ENCODE results near the gene MUC6. TPM values are rescaled to one million over a fixed set of nuclear protein-coding genes. Genes with fewer than 3 reads are reported as not detected.

The MUC6 gene
- total and polyA plus RNA-seq, 12 donors: 0.01 to 0.07 TPM; not detected in 10

- intact Hi-C loops (cut with DNase I): no loop called here
- no peaks in the 10 kb centered on the region for H3K9me3 ChIP-seq
- WGBS, 2 donors: 76 to 86% methylated on average over 9 of the region's 9 CpGs
- ATAC-seq (peak in 3 of 8 donors; percentile 2 to 8 (median 4)), DNase-seq (no peak)
- H3K27me3 ChIP-seq: peaks cover 0 to 25% (median 0%) of the 10 kb centered on the region in 7 donors
- peak overlapping the region in 4 of 10 donors; percentile 19 to 41 (median 32) for H3K27ac ChIP-seq
- no peak for TF ChIP-seq CTCF (IDR thresholded peaks at IDR 0.05)
- no peaks in the 10 kb centered on the region for H3K36me3 ChIP-seq
- H3K4me1 ChIP-seq: peaks cover 4 to 27% (median 15%) of the 10 kb centered on the region in 9 donors
- no peak overlapping the region for H3K4me3 ChIP-seq
Observed at GRCh38 chr11:1072821-1073231, 36.3 kb upstream of the MUC6 start.

GRCh38 chr11:1072116-1072820 is 35.8 kb upstream of the MUC6 start:
- H3K36me3 ChIP-seq: no peaks in the 10 kb centered on the region

GRCh38 chr11:1071571-1072115 is 35.1 kb upstream of the MUC6 start:
- WGBS, 2 donors: 58 to 73% methylated on average over 21 of the region's 21 CpGs
- Histone ChIP-seq H3K9me3 (no peaks in the 10 kb centered on the region), H3K36me3 (no peaks in the 10 kb centered on the region), H3K4me1 (peaks cover 4 to 27% (median 15%) of the 10 kb centered on the region in 9 donors), H3K27ac (peak overlapping the region in 2 of 10 donors; percentile 36 to 43), H3K27me3 (peaks cover 0 to 16% (median 0%) of the 10 kb centered on the region in 7 donors), H3K4me3 (no peak overlapping the region)
- no peak for TF ChIP-seq CTCF (IDR thresholded peaks at IDR 0.05)
- intact Hi-C loops (cut with DNase I): no loop called here
- ATAC-seq (peak in 5 of 8 donors; percentile 4 to 35 (median 6)), DNase-seq (peak in 1 of 2 donors; percentile 15)

More at GRCh38 chr11:1072116-1072820, 35.8 kb upstream of the MUC6 start:
- peaks cover 4 to 27% (median 15%) of the 10 kb centered on the region in 9 donors for H3K4me1 ChIP-seq
- peak overlapping the region in 4 of 10 donors; percentile 26 to 43 (median 38) for H3K27ac ChIP-seq
- DNase-seq (peak; percentile 18 to 66), ATAC-seq (peak; percentile 18 to 93 (median 76))
- intact Hi-C loops (cut with DNase I): no loop called here
- H3K9me3 ChIP-seq: no peaks in the 10 kb centered on the region
- 35 to 47% methylated on average over 18 of the region's 18 CpGs for WGBS, 2 donors
- no peak for TF ChIP-seq CTCF (IDR thresholded peaks at IDR 0.05)
- H3K27me3 ChIP-seq: peaks cover 0 to 22% (median 0%) of the 10 kb centered on the region in 7 donors
- H3K4me3 ChIP-seq: no peak overlapping the region

- H3K4me1 ChIP-seq: peaks cover 4 to 27% (median 15%) of the 10 kb centered on the region in 9 donors
- H3K4me3 ChIP-seq: no peak overlapping the region
- intact Hi-C loops (cut with DNase I): no loop called here
- TF ChIP-seq CTCF (IDR thresholded peaks at IDR 0.05): no peak
- no peak for ATAC-seq
- no peak for DNase-seq
- 82 to 85% methylated on average over 9 of the region's 9 CpGs for WGBS, 2 donors
- H3K36me3 ChIP-seq: no peaks in the 10 kb centered on the region
- no peaks in the 10 kb centered on the region for H3K9me3 ChIP-seq
- H3K27me3 ChIP-seq: peaks cover 0 to 13% (median 0%) of the 10 kb centered on the region in 7 donors
- H3K27ac ChIP-seq: no peak overlapping the region
Observed at GRCh38 chr11:1070594-1071462, 34.3 kb upstream of the MUC6 start.

All from heart right ventricle (tissue), 16 donors.